Endothelial cell of umbilical vein (primary cell): ENCODE results near the gene MOB3B.

Experiments used
- FOS ChIP-seq: IDR thresholded peaks from 2 replicates; pipeline ENCODE4 v1.6.1; 2011; ENCODE audit warnings: mild to moderate bottlenecking, low read length, moderate library complexity, borderline replicate concordance; ENCODE audit not compliant: insufficient read depth
- MYC ChIP-seq: IDR thresholded peaks from one replicate; pipeline ENCODE4 v1.6.1; 2011; ENCODE audit warnings: mild to moderate bottlenecking, low read depth, low read length
- POLR2A ChIP-seq: IDR thresholded peaks from 2 replicates; pipeline ENCODE4 v1.6.1; 2012; ENCODE audit warnings: low read depth, mild to moderate bottlenecking, control low read depth, low read length
- TF ChIP-seq, protein P1 (sequence below), 2 donors: IDR thresholded peaks; 1 replicate in 1 of 2; 2 replicates in 1 of 2; pipeline ENCODE4 v1.5.1; 2011; ENCODE audit warnings: low read length in 2 of 2, mild to moderate bottlenecking in 2 of 2, moderate library complexity in 2 of 2, control low read depth in 1 of 2, inconsistent platforms in 1 of 2, low read depth in 1 of 2; ENCODE audit not compliant: insufficient read depth in 1 of 2; ENCODE audit errors: extremely low read depth in 1 of 2
- TF ChIP-seq, protein P2 (sequence below): IDR thresholded peaks from 2 replicates; pipeline ENCODE4 v1.6.1; 2011; ENCODE audit not compliant: insufficient read depth, insufficient read length

DNA sequence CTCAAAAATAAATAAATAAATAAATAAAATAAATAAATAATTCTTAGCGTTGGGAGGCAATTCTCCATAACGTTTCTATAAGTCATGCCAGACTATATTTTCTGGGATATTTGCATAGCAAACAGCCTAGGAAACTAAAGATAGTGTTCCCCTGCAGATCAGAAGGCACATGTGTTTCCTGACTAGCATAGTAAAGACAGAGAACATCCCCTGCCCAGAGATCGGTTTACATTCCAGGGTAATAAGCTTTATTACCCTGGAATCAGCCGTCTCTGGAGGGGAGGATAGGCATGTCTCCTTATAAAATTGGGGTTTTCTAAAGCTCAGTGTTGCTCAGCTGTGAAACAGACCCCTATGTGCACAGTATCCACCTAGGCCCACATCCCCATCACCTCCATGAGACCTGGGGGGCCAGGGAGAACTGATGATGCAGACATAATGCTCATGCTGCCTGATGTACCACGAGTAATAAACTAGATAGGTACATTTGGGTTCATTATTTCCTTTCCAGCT, 42.4 kb downstream of the MOB3B start:
- TF ChIP-seq POLR2A (no peak), FOS (no peak), MYC (no peak)
- TF ChIP-seq, protein P1, sequence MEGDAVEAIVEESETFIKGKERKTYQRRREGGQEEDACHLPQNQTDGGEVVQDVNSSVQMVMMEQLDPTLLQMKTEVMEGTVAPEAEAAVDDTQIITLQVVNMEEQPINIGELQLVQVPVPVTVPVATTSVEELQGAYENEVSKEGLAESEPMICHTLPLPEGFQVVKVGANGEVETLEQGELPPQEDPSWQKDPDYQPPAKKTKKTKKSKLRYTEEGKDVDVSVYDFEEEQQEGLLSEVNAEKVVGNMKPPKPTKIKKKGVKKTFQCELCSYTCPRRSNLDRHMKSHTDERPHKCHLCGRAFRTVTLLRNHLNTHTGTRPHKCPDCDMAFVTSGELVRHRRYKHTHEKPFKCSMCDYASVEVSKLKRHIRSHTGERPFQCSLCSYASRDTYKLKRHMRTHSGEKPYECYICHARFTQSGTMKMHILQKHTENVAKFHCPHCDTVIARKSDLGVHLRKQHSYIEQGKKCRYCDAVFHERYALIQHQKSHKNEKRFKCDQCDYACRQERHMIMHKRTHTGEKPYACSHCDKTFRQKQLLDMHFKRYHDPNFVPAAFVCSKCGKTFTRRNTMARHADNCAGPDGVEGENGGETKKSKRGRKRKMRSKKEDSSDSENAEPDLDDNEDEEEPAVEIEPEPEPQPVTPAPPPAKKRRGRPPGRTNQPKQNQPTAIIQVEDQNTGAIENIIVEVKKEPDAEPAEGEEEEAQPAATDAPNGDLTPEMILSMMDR (IDR thresholded peaks at IDR 0.05; ENCODE audit: extremely low read depth in 1 of 2, insufficient read depth in 1 of 2, low read depth in 1 of 2, low read length in 2 of 2), result no peak
- TF ChIP-seq, protein P2, sequence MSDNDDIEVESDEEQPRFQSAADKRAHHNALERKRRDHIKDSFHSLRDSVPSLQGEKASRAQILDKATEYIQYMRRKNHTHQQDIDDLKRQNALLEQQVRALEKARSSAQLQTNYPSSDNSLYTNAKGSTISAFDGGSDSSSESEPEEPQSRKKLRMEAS, result no peak
